SK-N-SH treated with all-trans-retinoic acid at 6 μM for 48 hours (cell line): ENCODE data around the gene SLC36A3.
"Not testable (repeated sequence)": the region's sequence is repeated elsewhere in the genome, so short reads cannot be mapped to it uniquely, and the experiment has no call there.

ENCODE experiments used
- ATAC-seq: fragments of 200-7000 bp; cut with Tn5 transposase; 3 replicates; pipeline ENCODE4 v1.9.1; 2020; ENCODE audit warnings: mild to moderate bottlenecking, moderate library complexity
- ARNTL ChIP-seq: fragments of 450-650 bp; formaldehyde crosslinking; IDR thresholded peaks from 2 replicates; pipeline ENCODE4 v1.5.0; 2020; ENCODE audit warnings: low read depth, mild to moderate bottlenecking, moderate library complexity, borderline replicate concordance
- BACH2 ChIP-seq: fragments of 250-450 bp; sonication (Bioruptor Pico); IDR thresholded peaks from 2 replicates; pipeline ENCODE4 v1.9.0; 2021; ENCODE audit warnings: mild to moderate bottlenecking, borderline replicate concordance
- ESRRG ChIP-seq: fragments of 250-450 bp; sonication (Bioruptor Pico); IDR thresholded peaks from 2 replicates; pipeline ENCODE4 v1.6.1; 2021; ENCODE audit warnings: mild to moderate bottlenecking
- GLIS3 ChIP-seq: fragments of 250-450 bp; sonication (Bioruptor Pico); IDR thresholded peaks from 2 replicates; pipeline ENCODE4 v1.5.0; 2020; ENCODE audit warnings: mild to moderate bottlenecking, moderate library complexity
- ISL1 ChIP-seq: fragments of 250-450 bp; sonication (Bioruptor Pico); IDR thresholded peaks from 2 replicates; pipeline ENCODE4 v2.1.2; 2022; ENCODE audit warnings: mild to moderate bottlenecking, moderate library complexity
- PPARA ChIP-seq: fragments of 250-450 bp; sonication (Bioruptor Pico); IDR thresholded peaks from 2 replicates; pipeline ENCODE4 v1.5.0; 2020; ENCODE audit warnings: mild to moderate bottlenecking, borderline replicate concordance
- SNAI2 ChIP-seq: fragments of 250-450 bp; sonication (Bioruptor Pico); IDR thresholded peaks from 2 replicates; pipeline ENCODE4 v1.5.0; 2020; ENCODE audit warnings: mild to moderate bottlenecking, moderate library complexity
- TOX ChIP-seq: fragments of 250-450 bp; sonication (Bioruptor Pico); IDR thresholded peaks from 2 replicates; pipeline ENCODE4 v1.8.0; 2021; ENCODE audit warnings: mild to moderate bottlenecking, moderate library complexity, borderline replicate concordance
- ZC3H10 ChIP-seq: fragments of 250-450 bp; sonication (Bioruptor Pico); IDR thresholded peaks from 2 replicates; pipeline ENCODE4 v1.5.1; 2021; ENCODE audit warnings: mild to moderate bottlenecking, moderate library complexity
- ZFP3 ChIP-seq: fragments of 250-450 bp; sonication (Bioruptor Pico); IDR thresholded peaks from 2 replicates; pipeline ENCODE4 v1.5.0; 2020; ENCODE audit warnings: mild to moderate bottlenecking, moderate library complexity
- ZFP30 ChIP-seq: fragments of 450-650 bp; formaldehyde crosslinking; IDR thresholded peaks from 2 replicates; pipeline ENCODE4 v1.5.0; 2022; ENCODE audit warnings: mild to moderate bottlenecking, moderate library complexity
- ZNF565 ChIP-seq: fragments of 450-650 bp; formaldehyde crosslinking; conservative IDR thresholded peaks from 2 replicates; pipeline ENCODE4 v1.5.0; 2020; ENCODE audit warnings: low read depth, mild to moderate bottlenecking, moderate library complexity
- ZNF70 ChIP-seq: fragments of 450-650 bp; formaldehyde crosslinking; IDR thresholded peaks from 2 replicates; pipeline ENCODE4 v1.5.0; 2020; ENCODE audit warnings: mild to moderate bottlenecking, moderate library complexity
- ZNF8 ChIP-seq: fragments of 450-650 bp; formaldehyde crosslinking; IDR thresholded peaks from 2 replicates; pipeline ENCODE4 v1.5.0; 2020; ENCODE audit warnings: mild to moderate bottlenecking, moderate library complexity
- TF ChIP-seq, protein P1 (sequence below): fragments of 250-450 bp; sonication (Bioruptor Pico); IDR thresholded peaks from 2 replicates; pipeline ENCODE4 v1.5.0; 2020; ENCODE audit warnings: mild to moderate bottlenecking, moderate library complexity
- TF ChIP-seq, protein P2 (sequence below): fragments of 250-450 bp; sonication (Bioruptor Pico); IDR thresholded peaks from 2 replicates; pipeline ENCODE4 v1.8.0; 2020; ENCODE audit warnings: mild to moderate bottlenecking, moderate library complexity, borderline replicate concordance
- TF ChIP-seq, protein P3 (sequence below): fragments of 250-450 bp; sonication (Bioruptor Pico); IDR thresholded peaks from 2 replicates; pipeline ENCODE4 v1.5.1; 2020; ENCODE audit warnings: low read depth, mild to moderate bottlenecking, moderate library complexity
- TF ChIP-seq, protein P4 (sequence below): fragments of 250-450 bp; sonication (Bioruptor Pico); IDR thresholded peaks from 2 replicates; pipeline ENCODE4 v1.8.0; 2021; ENCODE audit warnings: low read depth, mild to moderate bottlenecking, moderate library complexity, borderline replicate concordance
- TF ChIP-seq, protein P5 (sequence below): fragments of 250-450 bp; sonication (Bioruptor Pico); IDR thresholded peaks from 2 replicates; pipeline ENCODE4 v1.5.1; 2021; ENCODE audit warnings: mild to moderate bottlenecking, moderate library complexity

Gene SLC36A3

DNA sequence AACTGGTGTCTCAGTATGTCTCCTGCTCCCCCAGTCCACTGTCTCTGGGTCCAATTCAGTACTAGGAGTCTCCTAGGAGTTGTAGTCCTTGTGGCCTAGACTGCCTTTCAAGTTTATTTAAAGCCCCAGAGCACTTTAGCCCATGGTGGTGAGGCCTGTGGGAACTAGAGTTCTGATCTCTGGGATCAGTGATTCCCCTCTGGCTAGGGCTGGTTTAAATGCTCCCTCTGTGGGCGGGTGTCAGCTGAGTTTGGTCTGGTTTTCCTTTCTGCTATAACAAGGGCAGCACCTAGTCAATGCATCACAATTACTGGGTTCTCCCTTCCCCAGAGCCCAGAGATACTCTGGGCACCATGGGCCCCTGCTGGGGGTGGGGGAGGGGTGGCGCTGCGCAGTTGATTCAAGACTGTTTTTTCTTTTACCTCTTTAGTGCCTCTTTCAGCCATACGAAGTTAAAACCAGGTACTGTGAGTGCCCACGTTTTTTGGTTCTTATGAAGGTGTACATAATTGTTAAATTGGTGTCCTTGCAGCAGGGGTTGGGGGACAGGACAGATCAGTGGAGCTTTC, 9.3 kb upstream of the SLC36A3 start:
- TF ChIP-seq, protein P1, sequence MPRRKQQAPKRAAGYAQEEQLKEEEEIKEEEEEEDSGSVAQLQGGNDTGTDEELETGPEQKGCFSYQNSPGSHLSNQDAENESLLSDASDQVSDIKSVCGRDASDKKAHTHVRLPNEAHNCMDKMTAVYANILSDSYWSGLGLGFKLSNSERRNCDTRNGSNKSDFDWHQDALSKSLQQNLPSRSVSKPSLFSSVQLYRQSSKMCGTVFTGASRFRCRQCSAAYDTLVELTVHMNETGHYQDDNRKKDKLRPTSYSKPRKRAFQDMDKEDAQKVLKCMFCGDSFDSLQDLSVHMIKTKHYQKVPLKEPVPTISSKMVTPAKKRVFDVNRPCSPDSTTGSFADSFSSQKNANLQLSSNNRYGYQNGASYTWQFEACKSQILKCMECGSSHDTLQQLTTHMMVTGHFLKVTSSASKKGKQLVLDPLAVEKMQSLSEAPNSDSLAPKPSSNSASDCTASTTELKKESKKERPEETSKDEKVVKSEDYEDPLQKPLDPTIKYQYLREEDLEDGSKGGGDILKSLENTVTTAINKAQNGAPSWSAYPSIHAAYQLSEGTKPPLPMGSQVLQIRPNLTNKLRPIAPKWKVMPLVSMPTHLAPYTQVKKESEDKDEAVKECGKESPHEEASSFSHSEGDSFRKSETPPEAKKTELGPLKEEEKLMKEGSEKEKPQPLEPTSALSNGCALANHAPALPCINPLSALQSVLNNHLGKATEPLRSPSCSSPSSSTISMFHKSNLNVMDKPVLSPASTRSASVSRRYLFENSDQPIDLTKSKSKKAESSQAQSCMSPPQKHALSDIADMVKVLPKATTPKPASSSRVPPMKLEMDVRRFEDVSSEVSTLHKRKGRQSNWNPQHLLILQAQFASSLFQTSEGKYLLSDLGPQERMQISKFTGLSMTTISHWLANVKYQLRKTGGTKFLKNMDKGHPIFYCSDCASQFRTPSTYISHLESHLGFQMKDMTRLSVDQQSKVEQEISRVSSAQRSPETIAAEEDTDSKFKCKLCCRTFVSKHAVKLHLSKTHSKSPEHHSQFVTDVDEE (CRISPR knock-in tag), result no peak
- TF ChIP-seq ESRRG (CRISPR knock-in tag), result no peak
- TF ChIP-seq, protein P2, sequence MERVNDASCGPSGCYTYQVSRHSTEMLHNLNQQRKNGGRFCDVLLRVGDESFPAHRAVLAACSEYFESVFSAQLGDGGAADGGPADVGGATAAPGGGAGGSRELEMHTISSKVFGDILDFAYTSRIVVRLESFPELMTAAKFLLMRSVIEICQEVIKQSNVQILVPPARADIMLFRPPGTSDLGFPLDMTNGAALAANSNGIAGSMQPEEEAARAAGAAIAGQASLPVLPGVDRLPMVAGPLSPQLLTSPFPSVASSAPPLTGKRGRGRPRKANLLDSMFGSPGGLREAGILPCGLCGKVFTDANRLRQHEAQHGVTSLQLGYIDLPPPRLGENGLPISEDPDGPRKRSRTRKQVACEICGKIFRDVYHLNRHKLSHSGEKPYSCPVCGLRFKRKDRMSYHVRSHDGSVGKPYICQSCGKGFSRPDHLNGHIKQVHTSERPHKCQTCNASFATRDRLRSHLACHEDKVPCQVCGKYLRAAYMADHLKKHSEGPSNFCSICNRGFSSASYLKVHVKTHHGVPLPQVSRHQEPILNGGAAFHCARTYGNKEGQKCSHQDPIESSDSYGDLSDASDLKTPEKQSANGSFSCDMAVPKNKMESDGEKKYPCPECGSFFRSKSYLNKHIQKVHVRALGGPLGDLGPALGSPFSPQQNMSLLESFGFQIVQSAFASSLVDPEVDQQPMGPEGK (CRISPR knock-in tag), result no peak
- TF ChIP-seq, protein P3, sequence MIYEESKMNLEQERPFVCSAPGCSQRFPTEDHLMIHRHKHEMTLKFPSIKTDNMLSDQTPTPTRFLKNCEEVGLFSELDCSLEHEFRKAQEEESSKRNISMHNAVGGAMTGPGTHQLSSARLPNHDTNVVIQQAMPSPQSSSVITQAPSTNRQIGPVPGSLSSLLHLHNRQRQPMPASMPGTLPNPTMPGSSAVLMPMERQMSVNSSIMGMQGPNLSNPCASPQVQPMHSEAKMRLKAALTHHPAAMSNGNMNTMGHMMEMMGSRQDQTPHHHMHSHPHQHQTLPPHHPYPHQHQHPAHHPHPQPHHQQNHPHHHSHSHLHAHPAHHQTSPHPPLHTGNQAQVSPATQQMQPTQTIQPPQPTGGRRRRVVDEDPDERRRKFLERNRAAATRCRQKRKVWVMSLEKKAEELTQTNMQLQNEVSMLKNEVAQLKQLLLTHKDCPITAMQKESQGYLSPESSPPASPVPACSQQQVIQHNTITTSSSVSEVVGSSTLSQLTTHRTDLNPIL (CRISPR knock-in tag), result no peak
- no peak for TF ChIP-seq SNAI2 (CRISPR knock-in tag)
- no peak for TF ChIP-seq ZNF8
- no peak for TF ChIP-seq TOX (CRISPR knock-in tag)
- no peak for TF ChIP-seq ZNF565
- no peak for TF ChIP-seq GLIS3
- ATAC-seq, result no peak

DNA sequence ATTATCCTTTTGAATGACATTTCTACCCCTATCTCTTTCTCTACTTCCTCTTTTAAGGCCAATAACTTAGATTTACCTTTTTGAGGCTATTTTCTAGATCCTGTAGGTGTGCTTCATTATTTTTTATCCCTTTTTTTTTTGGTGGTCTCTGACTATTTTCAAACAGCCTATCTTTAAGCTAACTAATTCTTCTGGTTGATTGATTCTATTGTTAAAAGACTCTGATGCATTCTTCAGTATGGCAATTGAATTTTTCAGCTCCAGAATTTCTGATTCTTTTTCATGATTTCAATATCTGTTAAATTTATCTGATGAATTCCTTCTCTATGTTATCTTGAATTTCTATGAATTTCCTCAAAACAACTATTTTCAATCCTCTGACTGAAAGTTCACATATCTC, 7.4 kb upstream of the SLC36A3 start:
- ATAC-seq, result no peak
- TF ChIP-seq ZNF8 (no peak), BACH2 (no peak), ISL1 (CRISPR knock-in tag) (no peak), TOX (CRISPR knock-in tag) (no peak), ARNTL (CRISPR knock-in tag) (no peak), ZNF70 (CRISPR knock-in tag) (no peak), GLIS3 (no peak), PPARA (no peak), ZFP3 (CRISPR knock-in tag) (no peak), ZC3H10 (CRISPR knock-in tag) (no peak), ZNF565 (no peak), ZFP30 (CRISPR knock-in tag) (no peak)
- TF ChIP-seq, protein P1 (CRISPR knock-in tag), result no peak
- TF ChIP-seq, protein P4, sequence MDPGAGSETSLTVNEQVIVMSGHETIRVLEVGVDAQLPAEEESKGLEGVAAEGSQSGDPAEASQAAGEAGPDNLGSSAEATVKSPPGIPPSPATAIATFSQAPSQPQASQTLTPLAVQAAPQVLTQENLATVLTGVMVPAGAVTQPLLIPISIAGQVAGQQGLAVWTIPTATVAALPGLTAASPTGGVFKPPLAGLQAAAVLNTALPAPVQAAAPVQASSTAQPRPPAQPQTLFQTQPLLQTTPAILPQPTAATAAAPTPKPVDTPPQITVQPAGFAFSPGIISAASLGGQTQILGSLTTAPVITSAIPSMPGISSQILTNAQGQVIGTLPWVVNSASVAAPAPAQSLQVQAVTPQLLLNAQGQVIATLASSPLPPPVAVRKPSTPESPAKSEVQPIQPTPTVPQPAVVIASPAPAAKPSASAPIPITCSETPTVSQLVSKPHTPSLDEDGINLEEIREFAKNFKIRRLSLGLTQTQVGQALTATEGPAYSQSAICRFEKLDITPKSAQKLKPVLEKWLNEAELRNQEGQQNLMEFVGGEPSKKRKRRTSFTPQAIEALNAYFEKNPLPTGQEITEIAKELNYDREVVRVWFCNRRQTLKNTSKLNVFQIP (CRISPR knock-in tag), result no peak
- TF ChIP-seq, protein P5, sequence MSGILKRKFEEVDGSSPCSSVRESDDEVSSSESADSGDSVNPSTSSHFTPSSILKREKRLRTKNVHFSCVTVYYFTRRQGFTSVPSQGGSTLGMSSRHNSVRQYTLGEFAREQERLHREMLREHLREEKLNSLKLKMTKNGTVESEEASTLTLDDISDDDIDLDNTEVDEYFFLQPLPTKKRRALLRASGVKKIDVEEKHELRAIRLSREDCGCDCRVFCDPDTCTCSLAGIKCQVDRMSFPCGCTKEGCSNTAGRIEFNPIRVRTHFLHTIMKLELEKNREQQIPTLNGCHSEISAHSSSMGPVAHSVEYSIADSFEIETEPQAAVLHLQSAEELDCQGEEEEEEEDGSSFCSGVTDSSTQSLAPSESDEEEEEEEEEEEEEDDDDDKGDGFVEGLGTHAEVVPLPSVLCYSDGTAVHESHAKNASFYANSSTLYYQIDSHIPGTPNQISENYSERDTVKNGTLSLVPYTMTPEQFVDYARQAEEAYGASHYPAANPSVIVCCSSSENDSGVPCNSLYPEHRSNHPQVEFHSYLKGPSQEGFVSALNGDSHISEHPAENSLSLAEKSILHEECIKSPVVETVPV (CRISPR knock-in tag), result no peak

DNA sequence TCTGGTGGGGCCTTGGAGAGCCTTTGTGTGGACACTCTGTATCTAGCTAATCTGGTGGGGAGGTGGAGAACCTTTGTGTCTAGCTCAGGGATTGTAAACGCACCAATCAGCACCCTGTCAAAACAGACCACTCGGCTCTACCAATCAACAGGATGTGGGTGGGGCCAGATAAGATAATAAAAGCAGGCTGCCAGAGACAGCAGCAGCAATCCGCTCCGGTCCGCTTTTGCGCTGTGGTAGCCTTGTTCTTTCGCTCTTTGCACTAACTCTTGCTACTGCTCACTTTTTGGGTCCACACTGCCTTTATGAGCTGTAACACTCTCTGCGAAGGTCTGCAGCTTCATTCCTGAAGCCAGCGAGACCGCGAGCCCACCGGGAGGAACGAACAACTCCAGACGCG, 6.3 kb upstream of the SLC36A3 start:
- not testable (repeated sequence) for ATAC-seq

DNA sequence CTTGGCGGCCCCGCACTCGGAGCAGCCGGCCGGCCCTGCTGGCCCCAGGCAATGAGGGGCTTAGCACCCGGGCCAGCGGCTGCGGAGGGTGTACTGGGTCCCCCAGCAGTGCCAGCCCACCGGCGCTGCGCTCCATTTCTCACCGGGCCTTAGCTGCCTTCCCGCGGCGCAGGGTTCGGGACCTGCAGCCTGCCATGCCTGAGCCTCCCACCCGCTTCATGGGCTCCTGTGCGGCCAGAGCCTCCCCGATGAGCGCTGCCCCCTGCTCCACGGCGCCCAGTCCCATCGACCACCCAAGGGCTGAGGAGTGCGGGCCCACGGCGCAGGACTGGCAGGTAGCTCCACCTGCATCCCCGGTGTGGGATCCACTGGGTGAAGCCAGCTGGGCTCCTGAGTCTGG, 5.7 kb upstream of the SLC36A3 start:
- not testable (repeated sequence) for ATAC-seq
